ENCODE results near the gene STAG3. TPM values are rescaled to one million over a fixed set of nuclear protein-coding genes. Genes with fewer than 3 reads are reported as not detected.

The STAG3 gene
- total RNA-seq, 4 donors from 2014 or later: 0.65 to 3.6 (median 1.9) TPM

- no peak for TF ChIP-seq CTCF (IDR thresholded peaks at IDR 0.05; ENCODE audit: low read depth)
These were observed 20.1 kb upstream of the STAG3 start for GRCh38 chr7:100157334-100158228.

DNA sequence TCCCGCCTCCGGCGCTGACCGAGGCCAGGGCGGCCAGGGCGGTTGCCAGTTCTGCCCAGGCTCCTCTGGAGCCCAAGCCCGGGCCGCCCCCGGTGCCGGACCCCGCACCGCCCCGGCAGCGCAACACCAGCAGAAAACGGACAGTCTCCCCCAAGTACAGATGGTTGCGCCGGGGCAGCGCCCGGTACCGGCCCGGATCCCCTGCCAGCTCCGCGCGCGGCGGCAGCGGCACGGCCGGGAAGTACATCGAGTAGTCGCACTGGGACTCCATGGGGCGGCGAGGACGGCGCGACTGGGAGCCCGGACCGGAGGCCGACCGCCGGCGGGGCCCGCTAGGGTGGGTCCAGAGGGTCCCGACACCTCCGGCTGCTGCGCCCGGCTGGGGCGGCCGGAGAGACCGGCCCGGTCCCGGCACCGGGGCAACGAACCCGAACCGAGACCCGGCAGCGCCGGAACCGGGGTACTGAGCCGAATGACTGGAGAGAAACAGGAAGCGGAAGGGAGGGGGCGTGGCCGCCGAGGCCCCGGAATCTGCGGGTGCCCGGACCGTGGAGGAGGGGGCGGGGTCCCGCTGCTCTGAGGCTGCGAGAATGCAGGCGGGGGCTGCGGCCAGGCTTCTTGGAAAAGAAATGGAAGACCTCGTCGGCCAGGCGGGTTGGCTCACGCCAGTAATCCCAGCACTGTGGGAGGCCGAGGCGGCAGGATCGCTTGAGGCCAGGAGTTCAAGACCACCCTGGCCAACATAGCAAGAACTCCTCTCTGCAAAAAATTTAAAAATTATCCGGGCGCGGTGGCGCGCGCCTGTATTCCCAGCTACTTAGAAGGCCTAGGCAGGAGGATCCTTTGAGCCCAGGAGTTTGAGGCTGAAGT lies 19.3 kb upstream of the STAG3 start, which contains the start of gene TRAPPC14:
Gene TRAPPC14 (minus strand): TSS at position 495 of the 870 bp plus-strand sequence. CDS start 224 bp downstream, at position 271.
- TF ChIP-seq CTCF (IDR thresholded peaks at IDR 0.05; ENCODE audit: low read depth): no peak

- no peak for TF ChIP-seq CTCF (IDR thresholded peaks at IDR 0.05; ENCODE audit: low read depth)
These were observed 18.6 kb upstream of the STAG3 start for GRCh38 chr7:100159099-100159623.

- TF ChIP-seq CTCF (IDR thresholded peaks at IDR 0.05; ENCODE audit: low read depth): no peak
These were observed 17.7 kb upstream of the STAG3 start for GRCh38 chr7:100160067-100160466.

DNA sequence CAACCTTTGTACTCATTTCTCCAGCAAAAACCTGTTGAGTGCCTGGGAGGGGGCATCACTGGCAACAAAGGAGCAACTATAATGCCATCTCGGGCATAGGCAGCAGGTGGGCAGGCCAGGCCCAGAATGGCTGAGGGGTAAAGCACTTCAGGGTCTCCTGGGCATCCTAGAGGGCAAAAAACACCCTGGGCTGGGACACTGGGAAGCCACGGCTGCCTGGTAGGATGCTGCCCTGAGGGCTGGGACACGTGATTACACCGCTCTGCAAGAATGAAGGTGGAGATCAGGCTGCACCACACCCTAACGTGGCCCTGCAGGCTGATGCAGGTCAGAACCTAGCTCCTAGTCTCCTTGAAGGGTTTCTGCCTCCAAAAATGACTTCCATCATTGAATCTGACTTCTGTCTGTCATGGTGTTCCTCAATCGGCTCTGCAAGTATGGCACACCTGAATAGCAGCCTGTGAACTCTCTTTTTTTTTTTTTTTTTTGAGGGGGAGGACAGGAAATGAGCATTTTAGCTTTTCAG lies 14.6 kb upstream of the STAG3 start:
- no peak for TF ChIP-seq CTCF (IDR thresholded peaks at IDR 0.05; ENCODE audit: low read depth)

DNA sequence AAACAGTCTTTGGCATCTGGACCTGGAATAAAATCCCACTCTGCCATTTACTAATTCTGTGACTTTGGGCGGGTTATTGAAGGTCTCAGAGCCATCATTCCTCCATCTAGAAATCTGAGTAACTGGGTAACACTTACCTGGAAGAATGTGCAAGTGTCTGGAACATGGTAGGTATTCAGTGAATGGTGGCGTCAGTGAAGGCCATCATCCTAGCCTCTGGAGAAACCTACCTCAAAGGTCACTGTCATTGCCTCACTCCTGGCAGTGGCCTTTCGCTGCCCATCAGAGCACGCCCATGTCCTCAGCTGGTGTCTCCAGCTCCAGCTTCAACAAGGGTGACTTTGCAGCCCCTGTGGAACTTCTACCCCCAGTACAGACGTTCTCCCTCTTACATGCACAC lies 13.8 kb upstream of the STAG3 start:
- no peak for TF ChIP-seq CTCF (IDR thresholded peaks at IDR 0.05; ENCODE audit: low read depth)
